ENCODE measurements around the gene CATSPERD. TPM values are rescaled to one million over a fixed set of nuclear protein-coding genes. Genes with fewer than 3 reads are reported as not detected.

CATSPERD gene
- total RNA-seq, 1 experiment from 2014 or later: not detected

GRCh38 chr19:5820785-5821184 is 100.3 kb downstream of the CATSPERD start:
- Histone ChIP-seq H2AFZ (ENCODE audit: low read length) (no peak overlapping the region), H3K9me3 (ENCODE audit: control insufficient read depth, low read depth, low read length) (no peaks in the 10 kb centered on the region), H2BK12ac (ENCODE audit: insufficient read length, low read depth, low read length) (no peak overlapping the region), H2BK120ac (ENCODE audit: low read depth, low read length, poor library complexity, severe bottlenecking) (no peak overlapping the region), H3K18ac (ENCODE audit: insufficient read length, low read depth, low read length) (no peak overlapping the region), H3K56ac (ENCODE audit: insufficient read length, low read depth, low read length) (no peak overlapping the region), H3K79me2 (ENCODE audit: insufficient read depth, low read length) (no peaks in the 10 kb centered on the region), H3K23me2 (ENCODE audit: insufficient read length, low read depth, low read length, poor library complexity, severe bottlenecking) (no peaks in the 10 kb centered on the region), H3T11ph (ENCODE audit: low read length) (no peak overlapping the region), H2BK20ac (ENCODE audit: low read depth, low read length, poor library complexity, severe bottlenecking) (no peak overlapping the region), H4K20me1 (ENCODE audit: control insufficient read depth, insufficient read depth, insufficient read length) (no peaks in the 10 kb centered on the region), H2BK15ac (ENCODE audit: low read depth, low read length) (no peak overlapping the region), H3K27me3 (ENCODE audit: insufficient read depth, low read length) (no peaks in the 10 kb centered on the region), H3K4me2 (ENCODE audit: insufficient read depth, insufficient read length, low read length) (no peak overlapping the region), H4K91ac (ENCODE audit: insufficient read length, low read depth, low read length) (no peak overlapping the region), H3K14ac (ENCODE audit: insufficient read depth, low read length) (no peak overlapping the region), H3K79me1 (ENCODE audit: insufficient read depth, low read depth, low read length, poor library complexity, severe bottlenecking) (no peaks in the 10 kb centered on the region), H4K5ac (ENCODE audit: insufficient read length, low read depth, low read length) (no peak overlapping the region), H3K27ac (ENCODE audit: insufficient read length, low read depth, low read length) (no peak overlapping the region), H2BK5ac (ENCODE audit: insufficient read length, low read length) (no peak overlapping the region), H3K4me1 (ENCODE audit: insufficient read depth, low read length) (no peaks in the 10 kb centered on the region), H3K4ac (ENCODE audit: low read depth, low read length) (no peak overlapping the region), H4K8ac (replicated peaks; ENCODE audit: insufficient read length, low read depth, low read length) (no peak overlapping the region), H2AK5ac (ENCODE audit: insufficient read length, low read length) (no peak overlapping the region), H3K9ac (ENCODE audit: extremely low read depth, insufficient read length, low read length) (no peak overlapping the region), H3K23ac (ENCODE audit: insufficient read length, low read depth, low read length) (no peak overlapping the region)
- Mint-ChIP-seq H3K27ac (no peak overlapping the region), H3K4me1 (no peaks in the 10 kb centered on the region), H3K27me3 (ENCODE audit: low read depth) (peaks cover 31% of the 10 kb centered on the region), H3K4me3 (no peak overlapping the region; a peak in 1 of 5 replicates), H3K36me3 (ENCODE audit: insufficient read depth in 1 of 3, low read depth in 3 of 3) (no peaks in the 10 kb centered on the region), H3K9me3 (peaks cover 0 to 1% of the 10 kb centered on the region in 2 experiments; a peak in 1 of 5 replicates)
- TF ChIP-seq, protein P1, sequence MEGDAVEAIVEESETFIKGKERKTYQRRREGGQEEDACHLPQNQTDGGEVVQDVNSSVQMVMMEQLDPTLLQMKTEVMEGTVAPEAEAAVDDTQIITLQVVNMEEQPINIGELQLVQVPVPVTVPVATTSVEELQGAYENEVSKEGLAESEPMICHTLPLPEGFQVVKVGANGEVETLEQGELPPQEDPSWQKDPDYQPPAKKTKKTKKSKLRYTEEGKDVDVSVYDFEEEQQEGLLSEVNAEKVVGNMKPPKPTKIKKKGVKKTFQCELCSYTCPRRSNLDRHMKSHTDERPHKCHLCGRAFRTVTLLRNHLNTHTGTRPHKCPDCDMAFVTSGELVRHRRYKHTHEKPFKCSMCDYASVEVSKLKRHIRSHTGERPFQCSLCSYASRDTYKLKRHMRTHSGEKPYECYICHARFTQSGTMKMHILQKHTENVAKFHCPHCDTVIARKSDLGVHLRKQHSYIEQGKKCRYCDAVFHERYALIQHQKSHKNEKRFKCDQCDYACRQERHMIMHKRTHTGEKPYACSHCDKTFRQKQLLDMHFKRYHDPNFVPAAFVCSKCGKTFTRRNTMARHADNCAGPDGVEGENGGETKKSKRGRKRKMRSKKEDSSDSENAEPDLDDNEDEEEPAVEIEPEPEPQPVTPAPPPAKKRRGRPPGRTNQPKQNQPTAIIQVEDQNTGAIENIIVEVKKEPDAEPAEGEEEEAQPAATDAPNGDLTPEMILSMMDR (conservative IDR thresholded peaks at IDR 0.05): no peak
- DNase-seq: no peak
- WGBS (ENCODE audit: extremely low coverage, insufficient read length, low lambda C conversion rate): no CpG with 5 or more reads among the region's 6 CpGs

Data from H9 (cell line).